Placental pericyte (primary cell): ENCODE measurements around the gene CHPF2. TPM values are rescaled to one million over a fixed set of nuclear protein-coding genes. Genes with fewer than 3 reads are reported as not detected.

Experiments
- total RNA-seq: library from RNA; depleted of rRNA; stranded (reverse); fragments of >200 nt; gene quantifications from 2 replicates; pipeline ENCODE4 v1.2.3, GENCODE V29; 2012

Gene CHPF2
- 92.8 and 125 TPM in 2 replicates for total RNA-seq

GRCh38 chr7:151232091-151232916 is at the start of gene CHPF2:
CHPF2 (plus strand) TSS chr7:151232483; CDS start chr7:151234012, 1,529 bp downstream.

GRCh38 chr7:151186640-151187408 is 45.5 kb upstream of the CHPF2 start, which contains the start of gene ASB10:
ASB10 (minus strand) TSS chr7:151187250; CDS start chr7:151187130, 120 bp downstream.

GRCh38 chr7:151210087-151210854 is 22.0 kb upstream of the CHPF2 start, which contains the start of gene H2BK1:
H2BK1 (minus strand) TSS chr7:151210488; CDS start chr7:151210318, 170 bp downstream.

GRCh38 chr7:151226875-151227782 is 5.2 kb upstream of the CHPF2 start, which contains the start of gene ABCF2:
ABCF2 (minus strand) TSS chr7:151227205; CDS start chr7:151226458, 747 bp downstream.

GRCh38 chr7:151248346-151249033 is 16.2 kb downstream of the CHPF2 start, which contains the start of gene SMARCD3:
SMARCD3 (minus strand) TSS chr7:151248694; CDS start chr7:151248562, 132 bp downstream.

Other genes with a start within 250 kb of the CHPF2 start
- 4.6 and 4.7 TPM in 2 replicates for gene NOS3, start 241.5 kb upstream of the CHPF2 start, total RNA-seq
- gene ATG9B, start 208.0 kb upstream of the CHPF2 start, total RNA-seq, result not detected in 2 replicates
- gene ABCB8, start 204.0 kb upstream of the CHPF2 start, total RNA-seq, result 39.4 and 51.7 TPM in 2 replicates
- gene ASIC3, start 184.0 kb upstream of the CHPF2 start, total RNA-seq, result 0.44 TPM in 1 of 2 replicates, not detected in the other
- 18.2 and 29.6 TPM in 2 replicates for gene CDK5, start 174.6 kb upstream of the CHPF2 start, total RNA-seq
- 155 and 223 TPM in 2 replicates for gene SLC4A2, start 172.9 kb upstream of the CHPF2 start, total RNA-seq
- gene FASTK, start 151.7 kb upstream of the CHPF2 start, total RNA-seq, result 76.6 and 103 TPM in 2 replicates
- gene TMUB1, start 149.0 kb upstream of the CHPF2 start, total RNA-seq, result 29.1 and 33.1 TPM in 2 replicates
- gene AGAP3, start 146.0 kb upstream of the CHPF2 start, total RNA-seq, result 79.2 and 89.7 TPM in 2 replicates
- gene GBX1, start 64.8 kb upstream of the CHPF2 start, total RNA-seq, result not detected in 2 replicates
- not detected in 2 replicates for gene ASB10, start 45.2 kb upstream of the CHPF2 start, total RNA-seq
- not detected in 2 replicates for gene H2BK1, start 22.0 kb upstream of the CHPF2 start, total RNA-seq
- gene ABCF2, start 5.3 kb upstream of the CHPF2 start, total RNA-seq, result 71.6 and 94.5 TPM in 2 replicates
- 24.5 and 30.2 TPM in 2 replicates for gene SMARCD3, start 16.2 kb downstream of the CHPF2 start, total RNA-seq
- 30.8 and 68.1 TPM in 2 replicates for gene NUB1, start 109.3 kb downstream of the CHPF2 start, total RNA-seq
- gene WDR86, start 177.6 kb downstream of the CHPF2 start, total RNA-seq, result 3.1 TPM in 1 of 2 replicates, not detected in the other
- gene CRYGN, start 207.7 kb downstream of the CHPF2 start, total RNA-seq, result not detected in 2 replicates